HepG2 (cell line): ENCODE data around the gene ZNF326. TPM values are rescaled to one million over a fixed set of nuclear protein-coding genes. Genes with fewer than 3 reads are reported as not detected.

Experiments
- ATAC-seq: fragments of 200-7000 bp; cut with Tn5 transposase; 3 replicates; pipeline ENCODE4 v1.9.1; 2020; ENCODE audit warnings: mild to moderate bottlenecking, moderate library complexity
- BruUV-seq: library from RNA; stranded (reverse); fragments of 400-500 nt; replicated peaks from 2 replicates; lab custom pipeline; 2021; lab: Mats Ljungman, UMichigan
- CTCF ChIA-PET: fragments of 300-600 bp; formaldehyde crosslinking; extraction: SDS; loops from one replicate; lab custom pipeline; 2021; ENCODE audit warnings: low total read pairs, inconsistent platforms, low intra/inter-chr PET ratio; lab: Yijun Ruan, JAX
- POLR2A ChIA-PET: fragments of 350-600 bp; sonication (Branson Sonifier 250); formaldehyde crosslinking; loops from one replicate; lab custom pipeline; 2020; ENCODE audit warnings: antibody characterized with exemption, inconsistent platforms; lab: Yijun Ruan, JAX
- DNase-seq: peaks from one replicate; pipeline ENCODE4 v3.0.0-alpha.2; 2015; ENCODE audit warnings: low spot score
- FAIRE-seq: peaks from 3 replicates; lab custom pipeline; 2011; peaks lifted over from hg19 to GRCh38; lab: Jason Lieb, UNC
- H2AFZ ChIP-seq: one replicate; pipeline ENCODE4 v1.6.1; 2011; ENCODE audit warnings: low read length, inconsistent platforms
- H3K27ac ChIP-seq: fragments of 300-600 bp; 3 replicates; pipeline ENCODE4 v1.8.0; 2011; ENCODE audit warnings: mixed run types, mild to moderate bottlenecking, mixed read lengths, low read length, inconsistent platforms; ENCODE audit not compliant: insufficient read depth; ENCODE audit errors: extremely low read length
- H3K27me3 ChIP-seq, 2 experiments: fragments of 200-600 bp in 1 of 2; 2 replicates in 1 of 2; 3 replicates in 1 of 2; pipeline versions ENCODE4 v1.6.0 to v1.8.0; 2011; ENCODE audit warnings: low read length in 2 of 2, mild to moderate bottlenecking in 2 of 2, moderate library complexity in 2 of 2, inconsistent platforms in 1 of 2; ENCODE audit not compliant: insufficient read depth in 2 of 2, control insufficient read depth in 1 of 2
- H3K36me3 ChIP-seq, 2 experiments: fragments of 200-600 bp in 1 of 2; replicated peaks in 1 of 2; 2 replicates in 1 of 2; 3 replicates in 1 of 2; pipeline versions ENCODE4 v1.5.1 to v1.8.0; 2011; ENCODE audit warnings: low read length in 2 of 2, inconsistent platforms in 1 of 2; ENCODE audit not compliant: insufficient read depth in 2 of 2, control insufficient read depth in 1 of 2
- H3K4me1 ChIP-seq: 2 replicates; pipeline ENCODE4 v1.5.1; 2012; ENCODE audit warnings: low read length, inconsistent platforms; ENCODE audit not compliant: insufficient read depth
- H3K4me2 ChIP-seq: 2 replicates; pipeline ENCODE4 v1.6.0; 2011; ENCODE audit warnings: low read depth, low read length, inconsistent platforms
- H3K4me3 ChIP-seq, 3 experiments: fragments of 200-600 bp in 1 of 3; sonication (generic), shearing (Covaris generic) in 1 of 3; replicated peaks in 1 of 3; 2 replicates each; pipeline ENCODE4 v1.5.1; 2011 to 2016; ENCODE audit warnings: low read length in 3 of 3, inconsistent platforms in 2 of 3, low read depth in 2 of 3, mild to moderate bottlenecking in 2 of 3, control low read depth in 1 of 3, mixed read lengths in 1 of 3; ENCODE audit not compliant: insufficient read depth in 1 of 3
- H3K79me2 ChIP-seq: one replicate; pipeline ENCODE4 v1.6.1; 2011; ENCODE audit warnings: low read length, inconsistent platforms; ENCODE audit not compliant: insufficient read depth
- H3K9ac ChIP-seq: 2 replicates; pipeline ENCODE4 v1.6.0; 2011; ENCODE audit warnings: mild to moderate bottlenecking, low read depth, low read length, inconsistent platforms; ENCODE audit not compliant: insufficient read depth
- H3K9me3 ChIP-seq: 2 replicates; pipeline ENCODE4 v1.5.1; 2012; ENCODE audit warnings: mild to moderate bottlenecking, low read length
- H4K20me1 ChIP-seq: 2 replicates; pipeline ENCODE4 v1.6.0; 2011; ENCODE audit warnings: inconsistent platforms, mild to moderate bottlenecking, low read length, moderate library complexity; ENCODE audit not compliant: insufficient read depth
- FIP1L1 ChIP-seq: fragments of 200-400 bp; formaldehyde crosslinking; IDR thresholded peaks from 2 replicates; pipeline ENCODE4 v1.6.1; 2018; ENCODE audit warnings: low read depth, mild to moderate bottlenecking, low read length, moderate library complexity, borderline replicate concordance; ENCODE audit not compliant: insufficient read depth
- GLI4 ChIP-seq: sonication (generic); formaldehyde crosslinking; IDR thresholded peaks from 2 replicates; pipeline ENCODE4 v1.5.1; 2020; ENCODE audit warnings: missing genetic modification reagents, mild to moderate bottlenecking, moderate library complexity, borderline replicate concordance
- IRX3 ChIP-seq: sonication (generic); formaldehyde crosslinking; IDR thresholded peaks from 2 replicates; pipeline ENCODE4 v1.8.1; 2023; ENCODE audit warnings: mild to moderate bottlenecking, low read depth, missing genetic modification reagents, borderline replicate concordance
- MED13 ChIP-seq: sonication (generic); formaldehyde crosslinking; IDR thresholded peaks from 2 replicates; pipeline ENCODE4 v1.5.0; 2020; ENCODE audit warnings: missing genetic modification reagents
- MEF2D ChIP-seq: sonication (generic); formaldehyde crosslinking; IDR thresholded peaks from 2 replicates; pipeline ENCODE4 v1.5.1; 2020; ENCODE audit warnings: mild to moderate bottlenecking, missing genetic modification reagents
- PHB2 ChIP-seq: fragments of 450-650 bp; IDR thresholded peaks from 2 replicates; pipeline ENCODE4 v1.6.1; 2018; ENCODE audit not compliant: partially characterized antibody
- TARDBP ChIP-seq: sonication (generic); formaldehyde crosslinking; IDR thresholded peaks from 2 replicates; pipeline ENCODE4 v1.8.0; 2022; ENCODE audit warnings: mild to moderate bottlenecking, missing genetic modification reagents
- ZBTB7A ChIP-seq: sonication (generic); formaldehyde crosslinking; IDR thresholded peaks from 2 replicates; pipeline ENCODE4 v1.8.0; 2022; ENCODE audit warnings: mild to moderate bottlenecking, missing genetic modification reagents
- ZNF362 ChIP-seq: sonication (generic); formaldehyde crosslinking; IDR thresholded peaks from 2 replicates; pipeline ENCODE4 v1.4.0; 2020; ENCODE audit warnings: missing genetic modification reagents, mild to moderate bottlenecking, borderline replicate concordance
- ZNF432 ChIP-seq: sonication (generic); formaldehyde crosslinking; IDR thresholded peaks from 2 replicates; pipeline ENCODE4 v1.5.0; 2020; ENCODE audit warnings: missing genetic modification reagents, mild to moderate bottlenecking, borderline replicate concordance
- ZNF780A ChIP-seq: sonication (generic); formaldehyde crosslinking; IDR thresholded peaks from 2 replicates; pipeline ENCODE4 v1.8.0; 2022; ENCODE audit warnings: mild to moderate bottlenecking, missing genetic modification reagents, moderate library complexity
- WGBS: methylation state at CpG from one replicate; pipeline ENCODE4 v1.1.6; 2017; ENCODE audit warnings: low lambda C conversion rate; 5-methylcytosine and 5-hydroxymethylcytosine counted together
- in situ Hi-C: cut with HindIII; loops from 2 replicates; pipeline ENCODE4 v1.10.0; 2017; ENCODE audit warnings: low pct_unique_long_range_greater_than_20kb; ENCODE audit not compliant: extremely low pct_ligation_motif_present
- intact Hi-C: fragments of 100-400 bp; cut with micrococcal nuclease; formaldehyde crosslinking; loops from one replicate; pipeline ENCODE4 v1.10.0; 2022; ENCODE audit not compliant: unreplicated experiment
- polyA plus RNA-seq, 8 experiments: library from polyadenylated mRNA; depleted of rRNA in 3 of 8; stranded (reverse) in 7 of 8; unstranded in 1 of 8; fragments of >200 nt; fragmentation: Illumina TruSeq in 4 of 8; extraction: Trizol in 4 of 8; gene quantifications; 2 replicates each; pipeline versions ENCODE4 v1.2.1 to v1.2.3, GENCODE V29; 2011 to 2016; ENCODE audit warnings: low read depth in 4 of 8, missing spikeins in 1 of 8, mixed read lengths in 1 of 8; ENCODE audit not compliant: insufficient read depth in 1 of 8
- total RNA-seq, 5 experiments: library from RNA; depleted of rRNA; stranded (reverse); fragments of >200 nt; fragmentation: Illumina TruSeq; extraction: Trizol; gene quantifications; 2 replicates each; pipeline ENCODE4 v1.2.3, GENCODE V29; 2016; ENCODE audit warnings: low read depth in 1 of 5
- TF ChIP-seq, protein P1 (sequence below): sonication (generic); formaldehyde crosslinking; IDR thresholded peaks from 2 replicates; pipeline ENCODE4 v1.4.0; 2020; ENCODE audit warnings: missing genetic modification reagents
- TF ChIP-seq, protein P2 (sequence below): IDR thresholded peaks from 2 replicates; pipeline ENCODE4 v1.4.0; 2020; ENCODE audit warnings: mild to moderate bottlenecking, missing genetic modification reagents

Gene ZNF326
- total and polyA plus RNA-seq, 2 of the 13 experiments (the other 11 are each of a cell fraction or from before 2014, with no cell fraction given), result 6.3 to 16.4 TPM

DNA sequence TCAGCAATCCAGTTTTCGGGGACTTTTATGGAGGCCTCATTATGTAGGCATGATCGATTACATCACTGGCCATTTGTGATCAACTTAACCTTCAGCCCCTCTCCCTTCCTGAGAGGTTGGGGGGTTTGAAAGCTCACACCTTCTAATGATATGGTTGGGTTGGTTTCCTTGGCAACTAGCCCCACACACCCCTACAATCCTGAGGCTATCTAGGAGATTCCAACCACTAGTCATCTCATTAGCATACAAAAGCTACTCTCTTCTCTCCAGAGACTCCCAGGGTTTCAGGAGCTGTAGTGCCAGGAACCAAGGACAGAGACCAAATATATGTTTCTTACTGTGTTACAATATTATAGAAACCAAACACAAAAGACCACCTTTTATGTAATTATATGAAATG lies 35.2 kb upstream of the ZNF326 start (continued):
- TF ChIP-seq ZBTB7A (CRISPR knock-in tag) (no peak), IRX3 (CRISPR knock-in tag) (no peak)

DNA sequence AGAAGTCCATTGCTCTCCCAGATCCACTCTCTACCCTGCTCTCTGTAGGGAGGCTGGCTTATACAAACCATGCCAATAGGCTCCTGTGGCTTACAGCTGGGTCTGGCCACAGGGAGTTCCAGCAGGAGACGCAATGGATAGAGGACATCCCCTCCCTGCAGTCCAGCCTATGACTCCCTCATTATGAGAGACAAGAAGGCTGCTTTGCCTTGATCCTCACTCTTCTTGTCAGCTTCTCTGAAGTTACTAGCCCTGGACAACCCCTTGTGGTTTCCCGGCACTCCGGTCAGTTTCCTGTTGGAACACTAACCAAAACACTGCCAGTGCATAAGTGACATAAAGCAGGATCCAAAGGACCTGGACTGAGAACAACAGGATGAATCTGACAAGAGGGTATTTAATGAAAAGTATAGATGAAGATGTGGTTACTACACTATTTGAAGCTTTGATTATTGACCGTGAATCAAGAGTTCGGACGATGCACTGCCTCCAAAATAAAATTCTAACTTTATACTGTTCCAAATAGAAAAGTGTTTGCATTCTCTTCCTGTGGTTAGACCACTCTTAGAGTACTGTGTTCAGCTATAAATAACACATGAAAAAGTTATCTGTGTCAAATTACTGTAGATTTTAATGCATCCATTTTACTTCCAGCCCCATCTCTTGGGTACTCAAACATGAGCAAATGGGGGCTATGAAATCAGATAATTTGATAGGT lies 32.7 kb upstream of the ZNF326 start:
- FAIRE-seq, result no peak
- Histone ChIP-seq H4K20me1 (no peaks in the 10 kb centered on the region), H3K9me3 (no peaks in the 10 kb centered on the region), H3K27me3 (no peaks in the 10 kb centered on the region), H2AFZ (no peak overlapping the region), H3K4me1 (peaks cover 9% of the 10 kb centered on the region), H3K79me2 (no peaks in the 10 kb centered on the region), H3K4me3 (no peak overlapping the region), H3K4me2 (no peak overlapping the region), H3K27ac (no peak overlapping the region), H3K36me3 (no peaks in the 10 kb centered on the region), H3K9ac (no peak overlapping the region)
- in situ Hi-C loops (no loop called here), intact Hi-C loops (no loop called here)
- ATAC-seq, result no peak
- 83% methylated on average over 6 of the region's 6 CpGs for WGBS
- CTCF ChIA-PET, result no interaction called here
- POLR2A ChIA-PET, result no interaction called here
- DNase-seq, result no peak
- no TSS peak for BruUV-seq
- TF ChIP-seq PHB2, result no peak
- TF ChIP-seq ZNF780A, result no peak
- TF ChIP-seq, protein P1, sequence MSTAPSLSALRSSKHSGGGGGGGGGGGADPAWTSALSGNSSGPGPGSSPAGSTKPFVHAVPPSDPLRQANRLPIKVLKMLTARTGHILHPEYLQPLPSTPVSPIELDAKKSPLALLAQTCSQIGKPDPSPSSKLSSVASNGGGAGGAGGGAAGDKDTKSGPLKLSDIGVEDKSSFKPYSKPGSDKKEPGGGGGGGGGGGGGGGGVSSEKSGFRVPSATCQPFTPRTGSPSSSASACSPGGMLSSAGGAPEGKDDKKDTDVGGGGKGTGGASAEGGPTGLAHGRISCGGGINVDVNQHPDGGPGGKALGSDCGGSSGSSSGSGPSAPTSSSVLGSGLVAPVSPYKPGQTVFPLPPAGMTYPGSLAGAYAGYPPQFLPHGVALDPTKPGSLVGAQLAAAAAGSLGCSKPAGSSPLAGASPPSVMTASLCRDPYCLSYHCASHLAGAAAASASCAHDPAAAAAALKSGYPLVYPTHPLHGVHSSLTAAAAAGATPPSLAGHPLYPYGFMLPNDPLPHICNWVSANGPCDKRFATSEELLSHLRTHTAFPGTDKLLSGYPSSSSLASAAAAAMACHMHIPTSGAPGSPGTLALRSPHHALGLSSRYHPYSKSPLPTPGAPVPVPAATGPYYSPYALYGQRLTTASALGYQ (CRISPR knock-in tag), result no peak
- no peak for TF ChIP-seq MED13
- TF ChIP-seq GLI4 (CRISPR knock-in tag), result no peak
- no peak for TF ChIP-seq TARDBP
- no peak for TF ChIP-seq MEF2D
- TF ChIP-seq ZNF362 (CRISPR knock-in tag), result no peak
- TF ChIP-seq, protein P2, sequence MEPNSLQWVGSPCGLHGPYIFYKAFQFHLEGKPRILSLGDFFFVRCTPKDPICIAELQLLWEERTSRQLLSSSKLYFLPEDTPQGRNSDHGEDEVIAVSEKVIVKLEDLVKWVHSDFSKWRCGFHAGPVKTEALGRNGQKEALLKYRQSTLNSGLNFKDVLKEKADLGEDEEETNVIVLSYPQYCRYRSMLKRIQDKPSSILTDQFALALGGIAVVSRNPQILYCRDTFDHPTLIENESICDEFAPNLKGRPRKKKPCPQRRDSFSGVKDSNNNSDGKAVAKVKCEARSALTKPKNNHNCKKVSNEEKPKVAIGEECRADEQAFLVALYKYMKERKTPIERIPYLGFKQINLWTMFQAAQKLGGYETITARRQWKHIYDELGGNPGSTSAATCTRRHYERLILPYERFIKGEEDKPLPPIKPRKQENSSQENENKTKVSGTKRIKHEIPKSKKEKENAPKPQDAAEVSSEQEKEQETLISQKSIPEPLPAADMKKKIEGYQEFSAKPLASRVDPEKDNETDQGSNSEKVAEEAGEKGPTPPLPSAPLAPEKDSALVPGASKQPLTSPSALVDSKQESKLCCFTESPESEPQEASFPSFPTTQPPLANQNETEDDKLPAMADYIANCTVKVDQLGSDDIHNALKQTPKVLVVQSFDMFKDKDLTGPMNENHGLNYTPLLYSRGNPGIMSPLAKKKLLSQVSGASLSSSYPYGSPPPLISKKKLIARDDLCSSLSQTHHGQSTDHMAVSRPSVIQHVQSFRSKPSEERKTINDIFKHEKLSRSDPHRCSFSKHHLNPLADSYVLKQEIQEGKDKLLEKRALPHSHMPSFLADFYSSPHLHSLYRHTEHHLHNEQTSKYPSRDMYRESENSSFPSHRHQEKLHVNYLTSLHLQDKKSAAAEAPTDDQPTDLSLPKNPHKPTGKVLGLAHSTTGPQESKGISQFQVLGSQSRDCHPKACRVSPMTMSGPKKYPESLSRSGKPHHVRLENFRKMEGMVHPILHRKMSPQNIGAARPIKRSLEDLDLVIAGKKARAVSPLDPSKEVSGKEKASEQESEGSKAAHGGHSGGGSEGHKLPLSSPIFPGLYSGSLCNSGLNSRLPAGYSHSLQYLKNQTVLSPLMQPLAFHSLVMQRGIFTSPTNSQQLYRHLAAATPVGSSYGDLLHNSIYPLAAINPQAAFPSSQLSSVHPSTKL (CRISPR knock-in tag), result no peak
- TF ChIP-seq ZNF432 (CRISPR knock-in tag), result no peak
- TF ChIP-seq FIP1L1, result no peak
